GM10248 (cell line): ENCODE data around the gene PRR14.
"Not testable (repeated sequence)": the region's sequence is repeated elsewhere in the genome, so short reads cannot be mapped to it uniquely, and the experiment has no call there.

Experiments used
- CTCF ChIA-PET: fragments of 300-600 bp; sonication (Branson Sonifier 250); formaldehyde crosslinking; extraction: SDS; loops from one replicate; lab custom pipeline; 2021; ENCODE audit warnings: antibody characterized with exemption; lab: Yijun Ruan, JAX
- POLR2A ChIA-PET: fragments of 350-650 bp; sonication (Branson Sonifier 250); formaldehyde crosslinking; extraction: SDS; loops from one replicate; lab custom pipeline; 2020; ENCODE audit warnings: antibody characterized with exemption; lab: Yijun Ruan, JAX
- DNase-seq: peaks from one replicate; pipeline ENCODE4 v3.0.0; 2012; ENCODE audit errors: extremely low spot score
- TF ChIP-seq, protein P1 (sequence below): IDR thresholded peaks from 2 replicates; pipeline ENCODE4 v1.5.1; 2012; ENCODE audit warnings: mild to moderate bottlenecking, low read depth; ENCODE audit errors: extremely low read depth, missing control alignments, control extremely low read depth

Gene PRR14

DNA sequence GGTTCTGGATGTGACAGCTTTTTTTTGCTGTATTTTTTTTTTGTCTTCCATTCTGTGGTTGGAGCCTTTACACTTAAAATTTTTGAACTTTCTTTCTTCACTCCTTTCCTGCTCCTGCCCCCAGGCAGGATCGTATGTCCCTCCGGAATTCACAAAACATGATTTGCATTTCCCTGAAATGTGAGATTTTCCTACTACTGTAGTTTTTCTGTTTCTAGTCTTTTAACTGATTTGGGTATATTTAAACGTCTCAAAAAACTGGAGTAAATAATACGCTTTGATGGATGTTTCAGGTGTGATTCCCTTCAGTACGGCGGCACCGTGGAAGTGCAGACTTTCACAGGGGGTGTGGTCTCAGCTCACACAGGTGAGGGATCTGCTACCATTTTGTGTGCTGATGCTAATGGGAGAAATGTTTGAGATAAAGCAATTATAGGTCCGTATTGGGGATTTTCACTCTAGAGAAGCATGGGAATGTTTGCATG, 48.9 kb downstream of the PRR14 start:
- CTCF ChIA-PET = interaction anchor here (1.3 kb wide), 1 partner anchor 12 kb away, joined by 3 read pairs; no protein-coding TSS in a partner anchor
- DNase-seq = no peak
- POLR2A ChIA-PET = interaction anchor here (0.9 kb wide), 1 partner anchor 41 kb away, joined by 3 read pairs; no protein-coding TSS in a partner anchor
- TF ChIP-seq, protein P1, sequence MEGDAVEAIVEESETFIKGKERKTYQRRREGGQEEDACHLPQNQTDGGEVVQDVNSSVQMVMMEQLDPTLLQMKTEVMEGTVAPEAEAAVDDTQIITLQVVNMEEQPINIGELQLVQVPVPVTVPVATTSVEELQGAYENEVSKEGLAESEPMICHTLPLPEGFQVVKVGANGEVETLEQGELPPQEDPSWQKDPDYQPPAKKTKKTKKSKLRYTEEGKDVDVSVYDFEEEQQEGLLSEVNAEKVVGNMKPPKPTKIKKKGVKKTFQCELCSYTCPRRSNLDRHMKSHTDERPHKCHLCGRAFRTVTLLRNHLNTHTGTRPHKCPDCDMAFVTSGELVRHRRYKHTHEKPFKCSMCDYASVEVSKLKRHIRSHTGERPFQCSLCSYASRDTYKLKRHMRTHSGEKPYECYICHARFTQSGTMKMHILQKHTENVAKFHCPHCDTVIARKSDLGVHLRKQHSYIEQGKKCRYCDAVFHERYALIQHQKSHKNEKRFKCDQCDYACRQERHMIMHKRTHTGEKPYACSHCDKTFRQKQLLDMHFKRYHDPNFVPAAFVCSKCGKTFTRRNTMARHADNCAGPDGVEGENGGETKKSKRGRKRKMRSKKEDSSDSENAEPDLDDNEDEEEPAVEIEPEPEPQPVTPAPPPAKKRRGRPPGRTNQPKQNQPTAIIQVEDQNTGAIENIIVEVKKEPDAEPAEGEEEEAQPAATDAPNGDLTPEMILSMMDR = no peak

DNA sequence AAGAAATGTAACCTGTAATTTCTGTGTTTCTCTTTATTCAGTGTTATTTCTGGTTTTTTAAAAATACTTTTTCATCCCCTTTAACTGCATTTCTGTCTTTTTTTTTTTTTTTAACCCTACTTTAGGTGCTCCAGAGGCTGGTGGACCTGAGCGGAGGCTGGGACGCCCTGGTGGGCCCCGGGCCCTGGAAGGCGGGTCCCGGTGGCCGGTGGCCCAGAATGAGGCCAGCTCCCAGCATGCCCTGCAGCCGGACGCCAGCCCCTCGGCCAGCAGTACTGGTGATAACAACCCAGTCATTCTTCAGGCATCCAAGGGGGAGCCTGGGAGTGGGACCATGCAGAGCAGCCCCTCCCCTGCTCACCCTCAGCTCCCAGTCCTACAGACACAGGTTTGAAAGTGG, 49.7 kb downstream of the PRR14 start:
- DNase-seq = no peak
- TF ChIP-seq, protein P1 = no peak
- CTCF ChIA-PET = interaction anchor here (4.4 kb wide), 1 partner anchor 11 kb away, joined by 20 read pairs; no protein-coding TSS in a partner anchor
- POLR2A ChIA-PET = interaction anchor here (0.7 kb wide), 2 partner anchors 43 to 225 kb away, joined by 3 to 4 read pairs; no protein-coding TSS in a partner anchor

DNA sequence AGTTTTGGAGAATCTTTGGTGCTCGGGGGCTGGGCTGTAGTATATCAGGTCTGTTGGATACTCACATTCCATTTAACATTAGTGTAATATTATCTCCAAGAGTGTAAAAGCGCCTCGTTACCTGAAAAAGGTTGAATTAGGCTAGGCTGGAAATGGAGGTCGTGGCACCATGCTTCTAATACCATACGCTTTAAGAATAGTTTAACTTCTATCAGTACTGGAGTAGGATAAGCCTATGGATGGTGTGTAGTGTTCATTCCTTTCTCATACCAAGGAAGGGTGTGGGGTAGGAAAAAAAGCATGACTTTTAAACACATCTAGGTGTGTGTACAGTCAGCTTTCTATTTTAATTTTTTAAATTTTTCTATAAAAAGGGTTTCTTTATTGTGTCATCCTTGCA, 50.2 kb downstream of the PRR14 start:
- TF ChIP-seq, protein P1 = no peak
- CTCF ChIA-PET = interaction anchor here (4.4 kb wide), 1 partner anchor 10 kb away, joined by 20 read pairs; no protein-coding TSS in a partner anchor
- POLR2A ChIA-PET = interaction anchor here (0.7 kb wide), 1 partner anchor 43 kb away, joined by 4 read pairs; no protein-coding TSS in a partner anchor
- no peak for DNase-seq

DNA sequence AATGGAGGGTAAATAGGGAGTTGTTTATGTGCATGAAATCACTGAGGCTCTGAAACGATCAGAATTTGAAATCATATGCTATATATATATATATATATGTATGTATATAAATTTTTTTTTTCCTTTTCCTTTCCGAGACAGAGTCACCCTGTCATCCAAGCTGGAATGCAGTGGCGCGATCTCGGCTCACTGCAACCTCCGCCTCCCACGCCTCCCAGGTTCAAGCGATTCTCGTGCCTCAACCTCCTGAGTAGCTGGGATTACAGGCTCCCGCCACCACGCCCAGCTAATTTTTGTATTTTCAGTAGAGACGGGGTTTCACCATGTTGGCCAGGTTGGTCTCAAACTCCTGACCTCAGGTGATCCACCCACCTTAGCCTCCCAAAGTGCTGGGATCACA, 52.3 kb downstream of the PRR14 start:
- POLR2A ChIA-PET = interaction anchor here (0.6 kb wide), 1 partner anchor 142 kb away, joined by 4 read pairs; no protein-coding TSS in a partner anchor
- CTCF ChIA-PET = interaction anchor here (1.1 to 4.4 kb wide), 3 partner anchors 8 to 21 kb away, joined by 3 to 20 read pairs (median 7); no protein-coding TSS in a partner anchor
- not testable (repeated sequence) for DNase-seq

DNA sequence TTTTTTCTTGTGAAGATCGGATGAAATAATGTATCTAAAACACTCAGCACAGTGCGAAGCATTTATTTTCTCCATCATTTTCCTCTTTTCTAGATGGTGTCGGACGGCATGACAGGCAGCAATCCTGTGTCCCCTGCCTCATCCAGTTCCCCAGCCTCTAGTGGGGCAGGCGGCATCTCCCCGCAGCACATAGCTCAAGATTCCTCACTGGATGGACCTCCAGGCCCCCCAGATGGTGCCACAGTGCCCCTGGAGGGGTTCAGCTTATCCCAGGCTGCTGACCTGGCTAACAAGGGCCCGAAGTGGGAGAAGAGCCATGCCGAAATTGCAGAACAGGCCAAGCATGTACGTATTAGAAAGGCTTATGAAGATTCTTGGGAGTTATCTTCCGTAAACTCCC, 53.2 kb downstream of the PRR14 start:
- TF ChIP-seq, protein P1 = no peak
- no peak for DNase-seq
- POLR2A ChIA-PET = no interaction called here
- CTCF ChIA-PET = interaction anchor here (2.2 to 4.4 kb wide), 2 partner anchors 7 to 11 kb away, joined by 7 to 20 read pairs; no protein-coding TSS in a partner anchor
